MM.1S (cell line): Measurements from ENCODE around the gene C3orf20.

Experiments
- EZH2phosphoT487 ChIP-seq: fragments of 300-600 bp; sonication (generic); IDR thresholded peaks from 2 replicates; pipeline ENCODE4 v1.6.1; 2018; ENCODE audit warnings: antibody characterized with exemption, low read length
- TF ChIP-seq, protein P1 (sequence below): fragments of 300-600 bp; sonication (generic); IDR thresholded peaks from 2 replicates; pipeline ENCODE4 v1.5.1; 2016; ENCODE audit warnings: antibody characterized with exemption, low read length, mixed read lengths

GRCh38 chr3:14647976-14648955 is 26.7 kb upstream of the C3orf20 start:
- TF ChIP-seq, protein P1, sequence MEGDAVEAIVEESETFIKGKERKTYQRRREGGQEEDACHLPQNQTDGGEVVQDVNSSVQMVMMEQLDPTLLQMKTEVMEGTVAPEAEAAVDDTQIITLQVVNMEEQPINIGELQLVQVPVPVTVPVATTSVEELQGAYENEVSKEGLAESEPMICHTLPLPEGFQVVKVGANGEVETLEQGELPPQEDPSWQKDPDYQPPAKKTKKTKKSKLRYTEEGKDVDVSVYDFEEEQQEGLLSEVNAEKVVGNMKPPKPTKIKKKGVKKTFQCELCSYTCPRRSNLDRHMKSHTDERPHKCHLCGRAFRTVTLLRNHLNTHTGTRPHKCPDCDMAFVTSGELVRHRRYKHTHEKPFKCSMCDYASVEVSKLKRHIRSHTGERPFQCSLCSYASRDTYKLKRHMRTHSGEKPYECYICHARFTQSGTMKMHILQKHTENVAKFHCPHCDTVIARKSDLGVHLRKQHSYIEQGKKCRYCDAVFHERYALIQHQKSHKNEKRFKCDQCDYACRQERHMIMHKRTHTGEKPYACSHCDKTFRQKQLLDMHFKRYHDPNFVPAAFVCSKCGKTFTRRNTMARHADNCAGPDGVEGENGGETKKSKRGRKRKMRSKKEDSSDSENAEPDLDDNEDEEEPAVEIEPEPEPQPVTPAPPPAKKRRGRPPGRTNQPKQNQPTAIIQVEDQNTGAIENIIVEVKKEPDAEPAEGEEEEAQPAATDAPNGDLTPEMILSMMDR: no peak
- no peak for TF ChIP-seq EZH2phosphoT487
